ENCODE measurements around the gene SETD1A.

SETD1A gene

GRCh38 chr16:30996324-30996984 is 38.9 kb downstream of the SETD1A start:
- ChIA-PET CTCF (interaction anchor here (1.2 to 5.6 kb wide), 3 partner anchors 12 to 113 kb away, joined by 3 to 49 read pairs (median 5); partner anchors contain the start of gene HSD3B7), POLR2A (no interaction called here)
- TF ChIP-seq CTCF (IDR thresholded peaks at IDR 0.05; ENCODE audit: insufficient read depth, low read length, missing control alignments) = no peak
- peak overlapping the region; percentile 59 for H3K4me3 ChIP-seq (ENCODE audit: low read depth, low read length)
- no peak for DNase-seq (ENCODE audit: low read depth, low spot score)

GRCh38 chr16:30996985-30997724 is 39.6 kb downstream of the SETD1A start:
- no peak for DNase-seq (ENCODE audit: low read depth, low spot score)
- ChIA-PET POLR2A (interaction anchor here (1.6 kb wide), 1 partner anchor 11 kb away, joined by 4 read pairs; no protein-coding TSS in a partner anchor), CTCF (interaction anchor here (1.7 to 5.6 kb wide), 2 partner anchors 13 to 44 kb away, joined by 5 to 49 read pairs; partner anchors contain the start of gene HSD3B7)
- H3K4me3 ChIP-seq (ENCODE audit: low read depth, low read length) = peak overlapping the region; percentile 59
- no peak for TF ChIP-seq CTCF (IDR thresholded peaks at IDR 0.05; ENCODE audit: insufficient read depth, low read length, missing control alignments)

GRCh38 chr16:30997725-30998711 is 40.5 kb downstream of the SETD1A start:
- TF ChIP-seq CTCF (IDR thresholded peaks at IDR 0.05; ENCODE audit: insufficient read depth, low read length, missing control alignments) = no peak
- DNase-seq (ENCODE audit: low read depth, low spot score) = no peak
- ChIA-PET CTCF (interaction anchor here (0.7 to 5.6 kb wide), 8 partner anchors 10 to 445 kb away, joined by 3 to 49 read pairs (median 4); partner anchors contain the start of gene HSD3B7), POLR2A (interaction anchor here (0.8 to 1.6 kb wide), 6 partner anchors 12 to 182 kb away, joined by 3 to 5 read pairs (median 4); partner anchors contain the start of genes FUS, ZNF646 and ZNF668)
- peak overlapping the region; percentile 59 for H3K4me3 ChIP-seq (ENCODE audit: low read depth, low read length)

- ChIA-PET CTCF (interaction anchor here (0.7 to 1.8 kb wide), 7 partner anchors 9 to 444 kb away, joined by 3 to 9 read pairs (median 3); no protein-coding TSS in a partner anchor), POLR2A (interaction anchor here (0.8 to 1.6 kb wide), 6 partner anchors 13 to 181 kb away, joined by 3 to 5 read pairs (median 4); partner anchors contain the start of genes FUS, ZNF646 and ZNF668)
- TF ChIP-seq CTCF (IDR thresholded peaks at IDR 0.05; ENCODE audit: insufficient read depth, low read length, missing control alignments) = no peak
- H3K4me3 ChIP-seq (ENCODE audit: low read depth, low read length) = no peak overlapping the region
- DNase-seq (ENCODE audit: low read depth, low spot score) = no peak
Observed at GRCh38 chr16:30998852-30999761, 41.6 kb downstream of the SETD1A start.

- ChIA-PET CTCF (interaction anchor here (1.2 kb wide), 1 partner anchor 18 kb away, joined by 3 read pairs; no protein-coding TSS in a partner anchor), POLR2A (no interaction called here)
- H3K4me3 ChIP-seq (ENCODE audit: low read depth, low read length) = no peak overlapping the region
- no peak for DNase-seq (ENCODE audit: low read depth, low spot score)
- TF ChIP-seq CTCF (IDR thresholded peaks at IDR 0.05; ENCODE audit: insufficient read depth, low read length, missing control alignments) = no peak
Observed at GRCh38 chr16:31000671-31001382, 43.3 kb downstream of the SETD1A start.

Data from AG04449 (cell line).